Kidney capillary endothelial cell (primary cell): Measurements from ENCODE around the gene ANKRD33B.
"Not testable (repeated sequence)": the region's sequence is repeated elsewhere in the genome, so short reads cannot be mapped to it uniquely, and the experiment has no call there.

Source experiments
- DNase-seq: peaks from one replicate; pipeline ENCODE4 v3.0.0-alpha.2; 2018; ENCODE audit warnings: low spot score

Gene ANKRD33B

DNA sequence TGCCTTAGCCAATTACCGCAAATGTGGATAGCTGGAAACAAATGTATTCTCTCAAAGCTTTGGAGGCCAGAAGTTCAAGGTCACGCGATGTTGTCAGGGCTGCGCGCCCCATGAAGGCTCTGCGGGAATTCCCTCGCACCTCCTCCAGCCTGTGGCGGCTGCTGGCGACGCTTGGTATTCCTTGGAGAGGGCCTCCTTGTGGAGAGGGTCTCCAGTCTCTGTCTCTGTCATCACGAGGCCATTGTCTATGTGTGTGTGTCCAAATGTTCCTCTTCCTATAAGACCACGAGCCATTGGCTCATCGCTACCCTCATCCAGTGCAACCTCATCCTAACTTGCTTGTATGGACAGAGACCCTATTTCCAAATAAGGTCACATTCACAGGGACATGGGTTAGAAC, 97.5 kb downstream of the ANKRD33B start:
- DNase-seq, result no peak

DNA sequence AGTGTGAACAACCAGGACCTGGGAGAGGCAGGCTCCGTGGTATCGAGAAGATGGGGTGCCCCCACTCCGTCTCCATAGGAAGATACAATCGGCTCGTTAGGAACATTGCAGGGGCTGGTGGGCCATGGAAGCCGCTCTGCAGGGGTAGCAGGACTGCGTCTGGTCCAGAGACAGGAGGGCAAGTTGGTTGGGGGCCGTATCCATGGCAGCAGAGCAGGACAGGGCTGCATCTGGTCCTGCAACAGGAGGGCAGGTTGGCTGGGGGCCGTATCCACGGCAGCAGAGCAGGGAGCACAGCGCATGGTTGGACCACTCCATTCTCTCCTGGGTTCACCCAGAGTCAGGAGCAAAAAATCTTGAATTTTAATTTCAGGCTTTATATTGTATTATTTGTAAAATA, 98.2 kb downstream of the ANKRD33B start:
- no peak for DNase-seq

DNA sequence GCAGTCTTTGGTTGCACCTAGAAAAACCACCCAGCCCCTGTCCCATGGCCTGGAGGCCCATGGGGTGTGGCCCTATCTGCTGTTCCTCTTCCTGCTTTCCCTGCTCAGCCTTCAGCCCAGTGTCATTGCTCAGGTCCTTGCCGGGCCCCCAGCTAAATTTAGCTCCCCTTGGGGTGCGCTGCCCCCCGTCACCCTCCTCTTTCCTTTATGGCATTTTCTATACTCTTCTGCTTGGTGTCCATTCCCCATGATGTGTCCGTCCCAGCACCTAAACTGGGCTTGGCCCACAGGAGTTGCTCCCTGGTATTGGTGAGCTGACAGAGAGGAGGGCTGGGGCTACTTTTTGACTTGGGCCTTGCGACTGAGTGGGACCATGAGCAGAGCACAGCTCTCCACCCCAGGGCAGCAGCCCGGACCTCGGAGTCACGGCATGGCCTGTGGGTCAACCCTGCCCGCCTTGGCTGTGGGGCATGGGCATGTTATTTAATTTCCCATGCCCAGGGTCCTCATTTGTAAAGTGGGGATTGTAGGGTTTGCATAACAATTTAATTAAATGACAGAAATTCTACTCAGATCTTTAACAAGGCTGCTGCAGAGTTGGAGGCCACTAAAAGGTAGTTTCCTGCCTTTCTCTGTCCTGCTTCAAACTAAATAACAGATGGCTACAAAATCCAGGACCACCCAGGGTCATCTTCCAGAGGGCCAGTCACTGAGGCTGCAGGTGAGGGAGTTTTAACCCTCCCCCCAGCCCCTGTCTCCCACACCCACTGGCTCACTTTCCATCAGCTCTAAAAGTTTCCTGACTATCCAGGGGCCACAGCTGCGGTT, 99.0 kb downstream of the ANKRD33B start:
- DNase-seq, result no peak

DNA sequence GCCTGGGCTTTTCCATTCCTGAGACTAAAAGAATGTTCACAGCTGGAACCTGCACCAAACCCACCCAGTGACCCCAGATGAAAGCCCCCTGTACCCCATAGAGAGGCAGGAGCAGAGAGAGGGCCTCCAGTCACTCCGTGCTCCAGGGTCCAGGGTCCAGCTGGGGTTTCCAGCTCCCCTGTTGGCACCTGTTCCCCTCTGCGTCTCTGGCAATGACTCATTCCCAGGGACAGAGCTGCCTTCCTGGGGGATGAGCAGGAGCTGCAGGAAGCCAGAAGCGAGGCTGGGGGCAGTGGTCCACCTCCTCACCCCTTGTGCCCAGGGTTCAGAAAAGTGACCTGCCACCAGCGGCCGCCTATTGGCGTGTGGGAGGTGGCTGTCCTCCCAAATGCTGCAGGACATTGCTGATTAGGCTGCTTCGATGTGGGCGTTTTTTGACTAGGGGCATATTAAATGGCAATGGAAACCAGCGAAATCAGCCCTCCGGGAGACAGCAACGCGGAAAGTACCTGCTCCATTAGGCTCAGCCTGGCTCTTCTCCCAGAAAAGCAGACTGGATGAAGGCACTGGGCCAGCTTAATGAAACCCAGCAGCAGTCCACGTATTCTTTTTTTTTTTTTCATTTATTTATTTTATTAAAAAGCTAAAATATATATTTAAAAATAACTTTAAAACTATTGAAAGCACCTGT, 99.8 kb downstream of the ANKRD33B start:
- DNase-seq, result no peak

DNA sequence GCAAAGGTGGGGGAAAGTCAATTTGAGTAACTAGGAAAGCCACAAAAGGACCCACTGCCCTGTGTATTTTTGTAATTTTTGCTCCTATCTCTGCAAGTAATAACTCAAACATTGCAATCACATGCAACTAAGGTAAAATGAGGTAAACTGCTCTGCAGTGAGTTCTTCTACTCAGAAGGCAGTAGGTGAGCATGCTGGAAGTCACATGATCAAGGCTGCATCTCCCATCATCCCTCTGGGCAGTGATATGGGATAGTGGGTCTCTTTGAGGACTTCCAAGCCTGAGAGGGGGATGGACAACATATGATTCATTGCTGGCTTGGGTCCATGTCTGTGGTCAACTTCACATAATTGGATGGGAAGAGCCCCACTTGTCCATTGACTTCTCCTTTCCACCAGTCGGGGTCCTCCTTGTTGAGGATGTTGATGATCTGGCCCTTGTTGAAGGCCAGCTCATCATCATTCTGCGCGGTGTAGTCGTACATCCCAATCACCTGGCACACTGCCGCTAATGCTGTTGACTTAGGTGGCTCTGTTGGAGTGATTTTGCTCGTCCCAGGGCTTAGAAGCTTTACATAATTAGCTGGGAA, 100.4 kb downstream of the ANKRD33B start:
- DNase-seq, result not testable (repeated sequence)

DNA sequence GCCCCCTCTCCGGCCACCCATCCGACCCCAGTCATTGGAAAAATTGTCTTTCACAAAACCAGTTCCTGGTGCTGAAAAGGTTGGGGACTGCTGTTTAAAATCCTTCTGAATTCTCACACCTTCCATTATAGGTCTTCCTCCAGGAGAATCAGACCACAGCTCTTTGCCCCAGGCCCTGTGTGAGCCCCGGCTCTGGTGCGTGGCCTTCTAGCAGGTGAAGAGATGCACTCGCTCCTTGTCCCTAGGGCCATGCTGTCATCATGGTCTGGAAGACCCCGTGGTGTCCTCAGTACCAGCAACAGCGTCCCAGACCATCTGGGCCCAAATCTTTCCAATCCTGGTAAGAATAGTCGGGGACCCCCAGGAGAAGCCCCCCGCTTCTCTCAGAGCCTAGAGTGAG, 101.9 kb downstream of the ANKRD33B start:
- DNase-seq, result no peak

DNA sequence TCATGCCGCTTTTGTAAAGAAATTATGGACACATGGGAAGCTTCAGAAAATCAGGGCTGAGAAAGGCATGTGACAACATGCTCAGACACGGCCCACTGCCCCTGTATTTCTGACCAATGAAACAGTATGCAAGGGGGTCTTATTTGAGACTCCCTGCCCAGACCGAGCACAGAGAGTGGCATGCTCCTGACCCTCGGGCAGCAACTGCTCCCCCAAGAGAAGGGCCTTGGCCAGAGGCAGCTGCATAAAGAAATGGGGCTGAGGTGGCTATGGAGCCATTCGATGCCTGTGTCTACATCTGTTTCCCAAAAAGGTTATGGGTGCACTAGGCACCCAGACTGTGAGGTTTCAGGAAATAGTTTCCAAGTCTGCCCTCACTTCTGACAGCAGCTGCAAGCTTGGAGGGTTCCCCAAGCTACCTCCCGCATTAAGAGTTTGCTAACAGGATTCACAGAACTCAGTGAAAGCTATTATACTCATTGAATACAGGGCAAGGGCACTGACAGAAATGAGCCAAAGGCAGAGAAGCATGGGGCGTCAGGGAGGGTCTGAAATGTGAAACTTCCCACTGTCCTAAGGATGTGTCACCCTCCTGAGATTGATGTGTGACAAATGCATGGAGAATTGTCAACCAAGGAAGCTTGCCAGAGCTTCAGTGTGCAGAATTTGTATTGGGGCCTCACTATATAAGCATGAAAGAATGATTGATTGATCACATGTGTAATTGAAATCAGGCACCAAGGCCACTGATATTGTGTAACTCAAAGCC, 102.8 kb downstream of the ANKRD33B start:
- no peak for DNase-seq

DNA sequence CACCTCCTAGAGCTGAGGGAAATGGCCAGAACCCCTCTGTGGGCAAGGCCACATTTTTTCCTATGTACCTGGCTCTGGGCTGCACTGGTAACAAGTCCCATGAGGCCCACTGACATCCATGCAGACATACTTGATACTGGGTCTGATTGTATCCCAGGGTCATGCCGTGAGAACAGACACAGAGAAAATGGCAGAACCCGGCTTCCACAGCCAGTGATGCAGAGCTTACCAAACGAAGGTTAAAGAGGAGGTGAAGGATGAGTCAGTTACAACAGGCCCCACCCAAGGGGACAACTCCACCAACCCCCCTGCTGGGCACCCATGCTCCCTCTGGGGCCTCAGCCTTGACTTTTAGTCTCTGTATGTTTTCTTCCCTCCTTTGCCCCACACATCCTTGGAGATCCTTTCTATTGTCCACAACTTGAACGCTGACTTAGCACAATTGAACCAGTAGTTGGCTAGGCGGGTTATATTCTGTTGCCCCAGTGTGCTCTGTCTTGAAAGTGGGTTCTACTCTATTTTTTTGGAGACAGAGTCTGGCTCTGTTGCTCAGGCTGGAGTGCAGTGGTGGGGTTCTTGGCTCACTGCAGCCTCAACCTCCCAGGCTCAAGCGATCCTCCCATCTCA, 103.7 kb downstream of the ANKRD33B start:
- no peak for DNase-seq

DNA sequence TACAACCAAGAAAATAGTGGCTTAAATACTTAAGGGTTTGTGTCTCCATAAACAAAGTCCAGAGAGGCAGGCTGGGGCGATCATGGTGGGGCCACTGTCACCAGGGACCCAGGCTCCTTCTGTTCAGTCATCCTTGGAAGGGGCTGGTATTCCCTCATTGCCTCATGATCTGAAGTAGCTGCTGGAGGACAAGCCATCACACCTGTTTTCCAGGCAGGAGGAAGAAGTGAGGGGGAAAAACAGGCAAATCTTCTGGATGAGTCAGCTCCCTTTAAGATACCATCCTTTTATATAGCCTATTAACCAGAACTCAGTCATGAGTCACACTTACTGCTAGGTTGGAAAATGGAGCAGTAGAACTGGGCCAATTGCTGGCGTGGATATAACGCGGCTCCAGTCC, 104.8 kb downstream of the ANKRD33B start:
- no peak for DNase-seq

DNA sequence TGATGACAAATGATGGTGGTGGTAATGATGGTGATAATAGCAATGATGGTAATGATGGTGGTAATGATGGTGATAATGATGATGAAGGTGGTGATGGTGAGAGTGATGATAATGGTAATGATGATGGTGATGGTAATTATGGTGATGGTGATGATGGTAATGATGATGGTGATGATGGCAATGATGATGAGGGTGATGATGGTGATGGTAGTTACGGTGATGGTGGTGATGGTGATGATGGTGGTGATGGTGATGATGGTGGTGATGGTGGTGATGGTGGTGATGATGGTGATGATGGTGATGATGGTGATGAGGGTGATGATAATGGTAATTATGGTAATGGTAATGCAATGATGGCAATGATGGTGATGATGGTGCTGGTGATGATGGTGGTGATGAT, 106.1 kb downstream of the ANKRD33B start:
- no peak for DNase-seq

DNA sequence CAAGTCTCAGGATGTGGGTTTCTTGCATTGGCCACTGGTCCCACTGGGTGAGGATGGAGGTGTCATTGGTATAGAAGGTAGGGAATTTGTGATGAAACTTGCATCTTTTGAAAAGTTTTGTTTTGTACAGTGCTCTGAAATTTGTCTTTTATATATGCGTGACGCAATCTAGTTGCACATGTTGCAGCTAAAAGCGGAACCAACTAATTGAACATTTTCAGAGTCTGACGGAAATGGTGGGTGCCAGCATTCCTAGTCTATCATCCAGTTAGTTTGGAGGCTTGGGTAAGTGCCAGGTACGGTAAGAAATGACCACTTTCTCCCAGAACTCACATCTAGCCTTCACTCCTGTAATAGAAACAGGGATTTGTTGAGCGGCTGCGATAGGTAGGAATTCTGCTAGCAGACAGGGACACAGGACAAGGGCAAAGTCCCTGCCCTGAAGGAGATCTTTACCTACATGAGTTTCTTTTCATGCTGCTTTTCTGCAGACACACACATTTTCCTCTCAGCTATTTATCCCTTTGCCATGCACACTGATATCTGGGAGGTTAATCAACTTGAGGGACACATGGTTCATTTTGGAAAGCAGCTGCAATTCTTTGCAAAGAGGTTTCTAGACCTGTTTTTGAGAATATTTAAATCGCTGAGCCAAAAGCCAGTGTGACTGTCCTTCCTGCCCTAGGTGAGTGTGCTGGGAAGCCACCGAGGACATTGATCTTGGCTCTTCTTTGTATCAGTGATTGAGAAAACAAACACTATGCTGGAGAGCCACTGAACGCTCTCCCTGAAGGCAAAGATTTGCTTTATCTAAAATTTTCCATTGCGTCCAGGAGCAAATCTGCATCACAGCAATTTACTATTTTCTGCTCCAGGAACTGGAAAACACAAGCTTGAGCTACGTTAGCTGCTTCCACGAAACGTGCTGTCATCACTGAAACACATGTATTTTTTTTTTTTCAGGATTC, 107.5 kb downstream of the ANKRD33B start:
- no peak for DNase-seq

DNA sequence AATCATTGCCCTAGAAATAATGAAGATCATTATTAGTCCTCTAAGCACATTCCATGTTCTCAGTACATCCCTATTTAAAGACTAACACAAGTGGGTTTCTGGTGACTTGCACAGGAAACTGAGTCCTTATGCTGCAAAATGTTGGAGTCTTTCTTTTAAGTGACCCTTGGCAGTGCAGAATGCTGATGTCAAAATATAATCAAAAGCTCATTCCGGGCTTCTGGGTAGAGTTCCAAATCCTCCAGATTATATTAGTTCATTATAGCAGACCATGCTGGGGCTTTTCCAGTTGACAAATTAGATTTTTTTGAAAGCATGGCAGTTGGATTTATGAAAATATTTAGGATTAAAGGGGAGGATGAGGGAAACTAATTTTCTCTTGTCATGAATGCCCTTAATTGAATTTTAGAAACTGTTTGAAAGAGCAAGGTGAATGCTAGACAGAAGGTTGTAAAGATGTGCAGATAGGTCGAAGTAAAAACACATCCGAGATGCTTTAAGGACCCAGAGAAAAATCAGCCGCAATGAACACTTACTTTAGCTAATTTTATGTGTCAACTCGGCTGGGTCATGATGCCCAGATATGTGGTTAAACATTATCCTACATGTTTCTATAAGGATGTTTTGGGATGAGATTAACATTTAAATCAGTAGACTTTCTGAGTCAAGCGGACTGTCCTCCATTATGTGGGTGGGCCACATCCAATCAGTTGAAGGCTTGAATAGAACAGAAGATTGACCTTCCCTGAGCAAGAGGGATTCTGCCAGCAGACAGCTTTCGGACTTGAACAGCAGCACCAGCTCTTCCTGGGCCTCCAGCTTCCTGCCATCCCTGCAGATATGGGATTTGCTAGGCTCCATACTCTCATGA, 108.5 kb downstream of the ANKRD33B start:
- no peak for DNase-seq

DNA sequence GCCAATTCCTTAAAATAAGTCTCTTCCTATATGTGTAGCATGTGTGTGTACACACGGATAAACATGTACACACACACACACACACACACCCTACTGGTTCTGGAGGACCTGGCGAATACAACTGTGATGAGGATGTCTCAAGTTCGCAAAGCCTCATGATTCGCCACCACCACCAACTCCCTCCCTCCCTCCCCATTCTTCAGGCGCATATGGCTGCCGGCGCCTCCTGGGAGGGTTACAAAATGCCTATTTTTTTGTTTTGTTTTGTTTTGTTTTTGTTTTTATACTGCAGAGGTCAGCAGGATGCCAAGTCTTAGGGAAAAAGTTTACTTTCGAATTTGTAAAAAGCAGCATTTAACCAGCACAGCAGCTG, 109.1 kb downstream of the ANKRD33B start:
- no peak for DNase-seq

DNA sequence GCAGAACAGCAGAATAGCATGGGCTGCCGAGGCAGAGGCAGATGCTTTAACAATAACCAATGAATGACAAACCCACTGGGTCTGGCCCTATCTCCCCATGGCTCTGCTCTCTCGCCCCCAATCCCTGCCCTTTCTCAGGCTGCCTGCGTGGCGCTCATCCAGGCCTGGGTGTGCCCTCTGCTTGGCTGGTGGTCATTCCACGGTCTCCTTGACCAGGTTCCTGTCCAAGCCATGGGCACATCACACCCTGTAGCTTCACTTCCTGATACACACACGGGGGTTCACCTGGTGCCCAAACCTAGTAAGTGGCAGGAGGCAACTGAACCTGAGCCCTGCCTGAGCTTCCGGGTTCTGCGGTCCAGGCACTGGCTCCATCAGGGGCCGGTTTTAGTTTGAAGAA, 109.5 kb downstream of the ANKRD33B start:
- no peak for DNase-seq

DNA sequence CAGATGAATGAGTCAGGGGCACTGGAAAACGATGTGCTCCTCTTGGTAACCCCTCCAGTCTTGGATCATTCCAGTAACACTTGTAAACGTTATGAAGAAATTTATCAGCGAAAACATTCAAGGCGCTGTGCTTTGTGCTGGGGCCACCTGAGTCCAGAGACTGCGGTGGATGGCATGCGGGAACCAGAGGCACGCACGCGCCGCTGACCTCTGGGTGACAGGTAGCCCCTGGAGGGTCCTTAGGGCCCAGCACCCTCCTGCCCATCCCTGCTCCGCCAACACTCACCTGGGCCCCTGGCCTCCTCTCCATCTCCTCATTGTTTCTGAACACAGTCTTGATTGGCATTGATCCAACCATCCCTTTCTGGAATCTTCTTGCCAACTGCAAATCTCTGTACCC, 110.2 kb downstream of the ANKRD33B start:
- DNase-seq, result no peak

DNA sequence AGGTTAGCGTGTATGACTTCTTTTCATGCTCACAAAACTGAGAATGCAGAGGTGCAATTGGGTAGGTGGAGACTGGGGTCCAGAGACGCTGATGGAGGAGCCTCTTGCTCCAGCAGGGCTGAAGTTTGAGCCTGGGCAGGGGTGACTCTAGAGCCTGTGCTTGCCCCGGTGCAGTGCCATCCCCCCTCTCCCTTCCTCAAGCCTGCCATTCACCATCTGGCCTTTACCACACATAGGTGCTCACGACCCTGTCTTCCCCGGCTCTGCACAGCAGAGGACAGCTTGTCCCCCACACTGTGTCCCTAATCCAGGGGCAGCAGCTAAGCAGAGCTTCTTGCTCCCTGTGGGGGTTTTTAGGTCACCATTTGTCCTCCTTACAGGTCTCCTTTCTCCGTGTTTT, 110.7 kb downstream of the ANKRD33B start:
- DNase-seq, result no peak

DNA sequence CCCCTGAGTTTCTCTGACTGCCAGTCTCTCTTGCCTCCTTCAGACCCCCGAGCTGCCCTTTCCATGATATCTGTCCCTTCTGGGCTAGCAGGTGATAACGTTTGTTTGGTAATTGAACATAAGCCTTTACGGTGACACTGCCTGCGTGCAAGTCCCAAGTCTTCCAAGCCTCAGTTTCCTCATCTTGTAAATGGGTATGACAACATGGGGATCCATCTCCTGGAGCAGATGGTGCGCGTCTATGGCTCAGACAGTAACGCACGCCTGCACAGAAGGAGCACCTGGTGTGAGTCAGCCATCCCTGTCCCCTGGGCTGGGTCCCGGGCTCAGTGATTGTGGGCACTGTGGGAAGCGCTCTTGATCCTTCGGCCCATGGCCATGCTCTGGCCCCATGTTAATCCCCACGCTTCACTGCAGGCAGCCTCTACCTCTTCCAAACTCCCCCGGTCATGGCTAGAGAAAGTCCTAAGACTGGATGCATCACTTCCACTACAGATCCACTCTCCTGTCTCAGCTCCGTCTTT, 111.4 kb downstream of the ANKRD33B start:
- DNase-seq, result no peak

DNA sequence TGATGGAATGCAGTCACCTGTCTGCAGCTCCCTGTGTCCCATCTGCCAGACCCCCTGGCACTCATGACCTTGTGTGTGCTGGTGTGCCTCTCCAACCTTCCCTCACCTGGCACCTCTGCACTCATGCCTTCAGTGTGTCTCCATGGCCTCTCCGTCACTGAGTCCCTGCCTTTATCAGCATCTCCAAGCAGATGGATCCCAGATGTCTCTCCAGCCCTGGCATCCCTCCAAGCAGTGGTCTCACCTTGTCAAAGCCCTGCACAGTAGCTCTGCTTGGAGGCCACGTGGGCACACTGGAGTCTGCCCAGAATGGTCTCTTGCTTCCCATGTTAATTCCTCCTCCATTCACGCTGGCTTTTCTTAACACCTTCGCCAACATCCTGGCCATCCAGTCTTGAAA, 112.4 kb downstream of the ANKRD33B start:
- DNase-seq, result no peak

DNA sequence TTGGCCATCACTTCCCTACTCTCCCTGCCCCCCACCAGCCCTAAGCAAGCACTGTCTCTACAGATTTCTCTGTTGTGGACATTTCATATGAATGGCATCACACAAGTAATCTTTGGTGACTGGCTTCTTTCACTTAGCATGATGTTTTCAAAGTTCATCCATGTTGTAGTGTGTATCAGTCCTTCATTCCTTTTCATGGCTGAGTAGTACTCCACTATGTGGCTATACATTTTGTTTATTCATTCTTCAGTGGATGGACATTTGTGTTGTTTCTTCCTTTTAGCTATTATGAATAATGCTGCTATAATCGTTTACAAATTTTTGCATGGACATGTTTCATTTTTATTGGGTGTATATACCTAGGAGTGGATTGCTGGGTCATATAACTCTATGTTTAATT, 113.1 kb downstream of the ANKRD33B start:
- no peak for DNase-seq

DNA sequence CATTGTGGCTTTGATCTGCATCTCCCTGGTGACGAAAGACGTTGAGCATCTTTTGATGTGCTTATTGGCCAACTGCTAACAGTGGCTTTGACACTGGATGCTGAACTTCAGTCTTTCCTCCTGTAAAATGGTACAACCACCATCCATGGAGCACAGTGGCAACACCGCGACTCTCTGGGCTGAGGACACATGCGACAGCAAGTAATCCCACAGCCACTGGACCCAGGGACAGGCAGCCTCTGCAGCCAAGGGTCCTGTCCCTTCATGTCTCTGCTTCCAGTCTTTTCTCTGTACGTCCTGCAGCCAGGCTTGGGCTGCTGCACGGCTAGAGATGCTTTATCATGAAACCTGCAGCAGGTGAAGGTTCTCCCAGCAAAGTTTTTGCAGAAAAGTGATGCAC, 113.7 kb downstream of the ANKRD33B start:
- no peak for DNase-seq
